PC-3 (cell line): Measurements from ENCODE around the gene EXD3.

ENCODE experiments used
- EZH2 ChIP-seq: fragments of 300-600 bp; sonication (generic); IDR thresholded peaks from one replicate; pipeline ENCODE4 v1.6.1; 2017; ENCODE audit warnings: antibody characterized with exemption, mild to moderate bottlenecking, low read length; ENCODE audit not compliant: unreplicated experiment
- TF ChIP-seq, protein P1 (sequence below): fragments of 300-600 bp; sonication (generic); conservative IDR thresholded peaks from 2 replicates; pipeline ENCODE4 v1.5.1; 2017; ENCODE audit warnings: antibody characterized with exemption, low read depth, mild to moderate bottlenecking, low read length

DNA sequence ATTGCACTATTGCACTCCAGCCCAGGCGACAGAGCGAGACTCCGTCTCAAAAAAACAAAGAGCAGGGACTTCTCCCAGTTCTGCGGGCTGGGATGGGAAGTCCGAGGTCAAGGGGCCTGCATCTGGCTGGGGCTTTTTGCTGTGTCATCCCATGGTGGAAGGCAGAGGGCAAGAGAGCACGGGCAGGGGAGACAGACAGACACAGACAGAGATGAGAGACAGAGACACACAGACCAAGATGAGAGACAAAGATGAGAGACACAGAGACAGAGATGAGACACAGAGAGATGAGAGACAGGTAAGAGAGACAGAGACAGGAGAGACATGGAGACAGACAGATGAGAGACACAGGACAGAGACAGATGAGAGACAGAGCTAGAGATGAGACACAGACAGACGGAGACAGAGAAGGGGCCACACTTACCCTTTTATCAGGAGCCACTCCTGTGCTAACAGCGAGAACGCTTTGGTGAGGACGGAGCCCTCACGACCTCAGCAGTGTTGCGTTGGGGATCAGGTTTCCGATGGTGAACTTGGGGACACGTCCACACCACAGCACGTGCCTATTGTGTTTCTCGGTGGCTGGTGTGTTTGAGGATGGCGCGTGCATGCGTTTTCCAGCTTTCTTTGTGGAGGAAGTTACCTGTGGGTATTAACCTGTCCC is 154.3 kb downstream of the EXD3 start:
- TF ChIP-seq, protein P1, sequence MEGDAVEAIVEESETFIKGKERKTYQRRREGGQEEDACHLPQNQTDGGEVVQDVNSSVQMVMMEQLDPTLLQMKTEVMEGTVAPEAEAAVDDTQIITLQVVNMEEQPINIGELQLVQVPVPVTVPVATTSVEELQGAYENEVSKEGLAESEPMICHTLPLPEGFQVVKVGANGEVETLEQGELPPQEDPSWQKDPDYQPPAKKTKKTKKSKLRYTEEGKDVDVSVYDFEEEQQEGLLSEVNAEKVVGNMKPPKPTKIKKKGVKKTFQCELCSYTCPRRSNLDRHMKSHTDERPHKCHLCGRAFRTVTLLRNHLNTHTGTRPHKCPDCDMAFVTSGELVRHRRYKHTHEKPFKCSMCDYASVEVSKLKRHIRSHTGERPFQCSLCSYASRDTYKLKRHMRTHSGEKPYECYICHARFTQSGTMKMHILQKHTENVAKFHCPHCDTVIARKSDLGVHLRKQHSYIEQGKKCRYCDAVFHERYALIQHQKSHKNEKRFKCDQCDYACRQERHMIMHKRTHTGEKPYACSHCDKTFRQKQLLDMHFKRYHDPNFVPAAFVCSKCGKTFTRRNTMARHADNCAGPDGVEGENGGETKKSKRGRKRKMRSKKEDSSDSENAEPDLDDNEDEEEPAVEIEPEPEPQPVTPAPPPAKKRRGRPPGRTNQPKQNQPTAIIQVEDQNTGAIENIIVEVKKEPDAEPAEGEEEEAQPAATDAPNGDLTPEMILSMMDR = no peak
- no peak for TF ChIP-seq EZH2
